ENCODE data around the gene PCSK6.

DNA sequence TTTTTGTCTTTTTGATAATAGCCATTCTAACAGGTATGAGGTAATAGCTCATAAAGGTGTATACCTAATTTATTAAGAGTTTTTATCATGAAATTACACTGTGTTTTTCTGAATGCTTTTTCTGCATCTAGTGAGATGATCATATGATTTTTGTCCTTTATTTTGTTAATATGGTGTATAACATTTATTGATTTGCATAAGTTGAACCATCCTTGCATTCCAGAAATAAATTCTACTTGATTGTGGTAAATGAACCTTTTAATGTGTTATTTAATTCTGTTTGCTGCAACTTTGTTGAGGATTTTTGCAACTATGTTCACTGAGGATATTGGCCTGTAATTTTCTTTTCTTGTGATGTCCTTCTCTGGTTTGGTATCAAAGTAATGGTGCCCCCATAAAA is 28.0 kb upstream of the PCSK6 start:
- TF ChIP-seq, protein P1, sequence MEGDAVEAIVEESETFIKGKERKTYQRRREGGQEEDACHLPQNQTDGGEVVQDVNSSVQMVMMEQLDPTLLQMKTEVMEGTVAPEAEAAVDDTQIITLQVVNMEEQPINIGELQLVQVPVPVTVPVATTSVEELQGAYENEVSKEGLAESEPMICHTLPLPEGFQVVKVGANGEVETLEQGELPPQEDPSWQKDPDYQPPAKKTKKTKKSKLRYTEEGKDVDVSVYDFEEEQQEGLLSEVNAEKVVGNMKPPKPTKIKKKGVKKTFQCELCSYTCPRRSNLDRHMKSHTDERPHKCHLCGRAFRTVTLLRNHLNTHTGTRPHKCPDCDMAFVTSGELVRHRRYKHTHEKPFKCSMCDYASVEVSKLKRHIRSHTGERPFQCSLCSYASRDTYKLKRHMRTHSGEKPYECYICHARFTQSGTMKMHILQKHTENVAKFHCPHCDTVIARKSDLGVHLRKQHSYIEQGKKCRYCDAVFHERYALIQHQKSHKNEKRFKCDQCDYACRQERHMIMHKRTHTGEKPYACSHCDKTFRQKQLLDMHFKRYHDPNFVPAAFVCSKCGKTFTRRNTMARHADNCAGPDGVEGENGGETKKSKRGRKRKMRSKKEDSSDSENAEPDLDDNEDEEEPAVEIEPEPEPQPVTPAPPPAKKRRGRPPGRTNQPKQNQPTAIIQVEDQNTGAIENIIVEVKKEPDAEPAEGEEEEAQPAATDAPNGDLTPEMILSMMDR (IDR thresholded peaks at IDR 0.05), result no peak
- TF ChIP-seq EP300 (IDR thresholded peaks at IDR 0.05), result no peak
